H1 (cell line): ENCODE measurements around the gene GLS. TPM values are rescaled to one million over a fixed set of nuclear protein-coding genes. Genes with fewer than 3 reads are reported as not detected.

Source experiments
- BACH1 ChIP-seq: IDR thresholded peaks from 2 replicates; pipeline ENCODE4 v1.6.1; 2012; ENCODE audit warnings: low read length, improper control_type of control experiment
- GTF2F1 ChIP-seq: IDR thresholded peaks from 2 replicates; pipeline ENCODE4 v1.6.1; 2012; ENCODE audit warnings: low read depth, low read length, improper control_type of control experiment, borderline replicate concordance
- MAX ChIP-seq: IDR thresholded peaks from 2 replicates; pipeline ENCODE4 v1.6.1; 2012; ENCODE audit warnings: inconsistent platforms
- polyA plus RNA-seq, 7 experiments: library from polyadenylated mRNA; depleted of rRNA in 3 of 7; stranded (reverse) in 5 of 7; unstranded in 2 of 7; fragments of >200 nt in 5 of 7; fragments of 200-250 nt in 2 of 7; gene quantifications; 1 replicate in 5 of 7; 2 replicates in 1 of 7; 4 replicates in 1 of 7; pipeline versions ENCODE4 v1.2.1 to v1.2.3, GENCODE V29; 2011 to 2013; ENCODE audit warnings: missing spikeins in 2 of 7, mixed read lengths in 2 of 7
- total RNA-seq: library from RNA; stranded (reverse); fragmentation: NEBNext Ultra II Directional; extraction: Animal tissue kit (Norgen Biotek cat#: 25700); gene quantifications from 2 replicates; pipeline ENCODE4 v1.2.1, GENCODE V29; 2021

The GLS gene
- total and polyA plus RNA-seq, 2 of the 8 experiments (the other 6 are each of a cell fraction or from before 2014, with no cell fraction given) = 15.7 to 89.8 TPM

GRCh38 chr2:190882411-190882766 is 1.8 kb downstream of the GLS start (continued):
- no peak for TF ChIP-seq GTF2F1
- no peak for TF ChIP-seq BACH1
- TF ChIP-seq MAX = no peak
